Colonic mucosa (tissue), 4 donors: ENCODE data around the gene KCNJ2. TPM values are rescaled to one million over a fixed set of nuclear protein-coding genes. Genes with fewer than 3 reads are reported as not detected.

Experiments used
- DNase-seq: peaks from one replicate; pipeline ENCODE4 v3.0.0-alpha.2; 2020
- H3K27ac ChIP-seq: fragments of 200-600 bp; one replicate; pipeline ENCODE4 v1.8.0; 2021
- H3K27me3 ChIP-seq: fragments of 200-600 bp; one replicate; pipeline ENCODE4 v1.8.0; 2021
- H3K36me3 ChIP-seq: fragments of 200-600 bp; one replicate; pipeline ENCODE4 v1.8.0; 2021
- H3K4me1 ChIP-seq: fragments of 200-600 bp; one replicate; pipeline ENCODE4 v1.8.0; 2021; ENCODE audit warnings: mild to moderate bottlenecking
- H3K4me3 ChIP-seq: fragments of 200-600 bp; one replicate; pipeline ENCODE4 v1.8.0; 2021
- H3K9ac ChIP-seq, 2 donors: one replicate each; pipeline ENCODE4 v1.7.0; 2013; ENCODE audit warnings: control low read depth in 2 of 2, low read depth in 2 of 2, low read length in 2 of 2
- H3K9me3 ChIP-seq: fragments of 200-600 bp; one replicate; pipeline ENCODE4 v1.8.0; 2021
- intact Hi-C: fragments of 100-400 bp; cut with DNase I; formaldehyde crosslinking; loops from one replicate; pipeline ENCODE4 v1.14.1; 2022
- total RNA-seq, 2 donors: library from RNA; stranded (reverse); fragmentation: NEBNext Ultra II Directional in 1 of 2; extraction: Animal tissue kit (Norgen Biotek cat#: 25700) in 1 of 2; gene quantifications; one replicate each; pipeline ENCODE4 v1.2.1, GENCODE V29; 2021
- TF ChIP-seq, protein P1 (sequence below): fragments of 200-600 bp; IDR thresholded peaks from one replicate; pipeline ENCODE4 v1.8.0; 2022; ENCODE audit warnings: antibody characterized with exemption, mild to moderate bottlenecking
- donor health status: healthy.
- donor health status: DM: no; HTN: no; CAD: no.
- donor health status: DM: no; HTN: no; CAD: no.

The KCNJ2 gene
- total RNA-seq, 2 donors from 2014 or later: 7.4 to 18.2 TPM

DNA sequence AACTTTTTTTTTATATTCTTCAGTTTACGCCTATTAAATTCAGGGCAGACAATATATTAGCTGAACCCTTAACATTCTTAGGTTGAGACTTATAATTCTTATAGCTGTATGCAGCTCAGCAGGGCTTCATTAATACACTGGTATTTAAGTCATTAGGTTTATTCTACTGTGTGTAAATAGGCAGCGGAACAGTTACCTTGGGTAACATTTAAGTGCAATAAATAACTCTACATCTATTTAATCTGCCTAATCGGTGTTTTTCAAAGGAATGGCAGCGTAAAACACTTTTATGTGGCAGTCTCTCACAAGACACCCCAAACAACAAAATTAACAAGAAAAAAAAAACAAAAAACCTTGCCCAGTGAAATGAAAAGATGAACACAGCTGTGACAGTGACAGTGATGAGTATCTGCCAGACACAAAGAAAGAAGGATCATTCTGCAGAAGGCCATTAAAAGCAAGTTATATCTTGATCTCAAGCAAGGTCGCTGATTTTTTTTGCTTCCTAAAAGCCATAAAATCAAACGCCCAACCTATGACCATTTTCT, 32.6 kb downstream of the KCNJ2 start:
- Histone ChIP-seq H3K36me3 (no peaks in the 10 kb centered on the region), H3K27ac (no peak overlapping the region), H3K9me3 (no peaks in the 10 kb centered on the region), H3K9ac (no peak overlapping the region), H3K27me3 (no peaks in the 10 kb centered on the region), H3K4me1 (no peaks in the 10 kb centered on the region), H3K4me3 (no peak overlapping the region)
- intact Hi-C loops: no loop called here
- no peak for DNase-seq
- TF ChIP-seq, protein P1, sequence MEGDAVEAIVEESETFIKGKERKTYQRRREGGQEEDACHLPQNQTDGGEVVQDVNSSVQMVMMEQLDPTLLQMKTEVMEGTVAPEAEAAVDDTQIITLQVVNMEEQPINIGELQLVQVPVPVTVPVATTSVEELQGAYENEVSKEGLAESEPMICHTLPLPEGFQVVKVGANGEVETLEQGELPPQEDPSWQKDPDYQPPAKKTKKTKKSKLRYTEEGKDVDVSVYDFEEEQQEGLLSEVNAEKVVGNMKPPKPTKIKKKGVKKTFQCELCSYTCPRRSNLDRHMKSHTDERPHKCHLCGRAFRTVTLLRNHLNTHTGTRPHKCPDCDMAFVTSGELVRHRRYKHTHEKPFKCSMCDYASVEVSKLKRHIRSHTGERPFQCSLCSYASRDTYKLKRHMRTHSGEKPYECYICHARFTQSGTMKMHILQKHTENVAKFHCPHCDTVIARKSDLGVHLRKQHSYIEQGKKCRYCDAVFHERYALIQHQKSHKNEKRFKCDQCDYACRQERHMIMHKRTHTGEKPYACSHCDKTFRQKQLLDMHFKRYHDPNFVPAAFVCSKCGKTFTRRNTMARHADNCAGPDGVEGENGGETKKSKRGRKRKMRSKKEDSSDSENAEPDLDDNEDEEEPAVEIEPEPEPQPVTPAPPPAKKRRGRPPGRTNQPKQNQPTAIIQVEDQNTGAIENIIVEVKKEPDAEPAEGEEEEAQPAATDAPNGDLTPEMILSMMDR: no peak

- intact Hi-C loops: no loop called here
- no peak overlapping the region for H3K27ac ChIP-seq
Measured at GRCh38 chr17:70202840-70203239, 33.5 kb downstream of the KCNJ2 start.

GRCh38 chr17:70204431-70204830, 35.1 kb downstream of the KCNJ2 start:
- H3K9me3 ChIP-seq: no peaks in the 10 kb centered on the region
- DNase-seq: no peak
- H3K27me3 ChIP-seq: no peaks in the 10 kb centered on the region
- TF ChIP-seq, protein P1: no peak
- no peaks in the 10 kb centered on the region for H3K4me1 ChIP-seq
- H3K4me3 ChIP-seq: no peak overlapping the region
- H3K36me3 ChIP-seq: no peaks in the 10 kb centered on the region
- intact Hi-C loops: no loop called here
- H3K9ac ChIP-seq: no peak overlapping the region
- H3K27ac ChIP-seq: no peak overlapping the region

More at GRCh38 chr17:70202840-70203239, 33.5 kb downstream of the KCNJ2 start:
- Histone ChIP-seq H3K4me1 (no peaks in the 10 kb centered on the region), H3K9me3 (no peaks in the 10 kb centered on the region), H3K4me3 (no peak overlapping the region), H3K36me3 (no peaks in the 10 kb centered on the region), H3K27me3 (no peaks in the 10 kb centered on the region), H3K9ac (no peak overlapping the region)
- DNase-seq: no peak
- TF ChIP-seq, protein P1: no peak

GRCh38 chr17:70205401-70205800, 36.1 kb downstream of the KCNJ2 start:
- Histone ChIP-seq H3K9me3 (no peaks in the 10 kb centered on the region), H3K9ac (no peak overlapping the region), H3K27ac (no peak overlapping the region), H3K27me3 (no peaks in the 10 kb centered on the region), H3K4me1 (no peaks in the 10 kb centered on the region), H3K36me3 (no peaks in the 10 kb centered on the region), H3K4me3 (no peak overlapping the region)
- TF ChIP-seq, protein P1: no peak
- intact Hi-C loops: no loop called here
- DNase-seq: no peak

DNA sequence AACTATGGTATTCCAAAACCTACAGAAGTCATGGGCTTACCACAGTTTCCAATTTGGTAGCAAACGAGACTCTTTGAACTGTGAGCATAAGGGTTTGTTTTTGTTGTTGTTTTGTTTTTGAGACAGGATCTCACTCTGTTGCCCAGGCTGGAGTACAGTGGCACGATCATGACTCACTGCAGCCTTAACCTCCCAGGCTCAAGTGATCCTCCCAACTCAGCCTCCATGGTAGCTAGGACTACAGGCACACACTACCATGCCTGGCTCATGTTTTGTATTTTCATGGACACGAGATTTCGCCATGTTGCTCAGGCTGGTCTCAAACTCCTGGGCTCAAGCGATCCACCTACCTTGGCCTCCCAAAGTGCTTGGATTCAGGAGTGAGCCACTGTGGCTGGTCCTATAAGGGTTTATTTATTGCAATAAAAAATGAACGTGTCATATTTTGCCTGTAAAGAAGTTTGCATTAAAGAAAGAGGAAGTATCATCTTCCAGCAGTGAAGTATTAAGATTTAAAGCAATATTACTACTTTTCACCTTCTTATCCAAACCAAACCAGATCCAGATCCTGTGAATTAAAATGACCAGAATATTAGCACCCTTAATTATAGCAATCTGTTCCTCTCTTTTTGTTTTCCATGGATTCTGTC, 37.2 kb downstream of the KCNJ2 start:
- intact Hi-C loops: no loop called here
- no peak overlapping the region for H3K4me3 ChIP-seq
- TF ChIP-seq, protein P1: no peak
- no peaks in the 10 kb centered on the region for H3K27me3 ChIP-seq
- no peaks in the 10 kb centered on the region for H3K4me1 ChIP-seq
- H3K27ac ChIP-seq: no peak overlapping the region
- no peaks in the 10 kb centered on the region for H3K36me3 ChIP-seq
- DNase-seq: no peak
- H3K9me3 ChIP-seq: no peaks in the 10 kb centered on the region
- no peak overlapping the region for H3K9ac ChIP-seq
